ENCODE data around the gene IPP. TPM values are rescaled to one million over a fixed set of nuclear protein-coding genes. Genes with fewer than 3 reads are reported as not detected.
A peak's percentile ranks its signal among the peaks of the same experiment; 100 is the strongest.

The IPP gene
- total and polyA plus RNA-seq, 2 of the 4 experiments (the other 2 are of a cell fraction), result 4.6 to 10.6 TPM

DNA sequence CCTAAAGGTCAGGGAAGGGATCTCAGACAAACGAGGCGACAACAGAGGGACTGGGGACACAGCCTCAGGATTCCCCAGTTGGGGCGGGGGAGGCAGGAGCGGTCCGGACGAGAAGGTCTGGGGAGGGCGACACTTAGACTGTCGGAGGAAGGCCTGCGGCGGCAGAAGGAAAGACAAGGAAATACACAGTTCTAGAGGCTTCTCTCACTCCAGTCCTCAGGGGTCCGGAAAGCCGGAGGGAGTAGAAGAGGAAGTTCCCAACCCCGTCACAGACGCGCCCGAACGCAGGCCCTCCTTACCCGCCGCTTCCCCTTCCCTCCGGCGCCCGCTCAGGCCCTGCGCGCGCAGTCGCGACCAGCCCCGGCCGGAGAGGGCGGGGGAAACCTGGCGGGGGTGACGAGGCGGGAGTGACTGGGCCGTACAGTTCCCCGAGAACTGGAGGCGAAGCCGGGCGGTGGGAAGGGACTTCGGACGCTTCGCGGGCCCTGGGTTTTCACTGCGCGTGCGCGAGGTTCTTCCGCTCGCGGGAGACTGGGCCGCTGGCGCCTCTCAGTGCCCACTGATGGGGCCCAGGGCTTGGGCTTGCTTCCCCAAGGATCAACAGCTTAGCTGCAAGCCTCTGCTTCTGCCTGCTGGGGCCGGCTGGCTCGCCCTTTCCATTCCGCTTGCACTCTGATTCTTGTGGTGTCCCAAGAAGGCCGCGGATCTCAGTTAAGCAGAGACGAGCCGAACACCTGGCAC is at the start of gene IPP (continued):
- TF ChIP-seq MAZ (IDR thresholded peaks at IDR 0.05; ENCODE audit: borderline replicate concordance, low read depth, low read length), result peak; percentile 95
- TF ChIP-seq CEBPB (IDR thresholded peaks at IDR 0.05; ENCODE audit: low read depth, low read length), result no peak
- TF ChIP-seq MXI1 (IDR thresholded peaks at IDR 0.05; ENCODE audit: borderline replicate concordance, low read depth, low read length), result no peak
- no peak for TF ChIP-seq MAFK (IDR thresholded peaks at IDR 0.05; ENCODE audit: low read depth, low read length)
- no peak; the same call in 1 of the 2 replicates for TF ChIP-seq NFE2L2 (IDR thresholded peaks at IDR 0.05; ENCODE audit: low read depth, low read length)

- no TSS peak for BruUV-seq (replicated peaks)
- Histone ChIP-seq H2BK120ac (ENCODE audit: low read depth, low read length) (no peak overlapping the region), H2AK9ac (replicated peaks; ENCODE audit: low read depth, low read length, poor library complexity) (no peak overlapping the region), H3K14ac (replicated peaks; ENCODE audit: low read depth, low read length) (no peak overlapping the region), H2BK15ac (ENCODE audit: low read depth, low read length) (no peak overlapping the region), H3K56ac (ENCODE audit: extremely low read depth, insufficient read depth, low read length) (no peak overlapping the region), H4K20me1 (ENCODE audit: insufficient read depth, low read length) (no peaks in the 10 kb centered on the region), H4K91ac (ENCODE audit: insufficient read depth, low read depth, low read length) (no peak overlapping the region), H2AFZ (replicated peaks; ENCODE audit: low read length, poor library complexity) (no peak overlapping the region), H3K27me3 (ENCODE audit: control insufficient read depth, insufficient read depth, low read length) (no peaks in the 10 kb centered on the region), H2BK5ac (ENCODE audit: low read depth, low read length, poor library complexity, severe bottlenecking) (no peak overlapping the region), H3K4ac (ENCODE audit: low read depth, low read length) (no peak overlapping the region), H4K5ac (ENCODE audit: low read depth, low read length) (no peak overlapping the region), H3K27ac (ENCODE audit: insufficient read depth, low read length) (no peak overlapping the region), H2BK20ac (ENCODE audit: low read depth, low read length) (no peak overlapping the region), H3K4me2 (ENCODE audit: low read depth, low read length) (no peak overlapping the region), H3K9me1 (ENCODE audit: insufficient read depth, low read length) (peaks cover under 1% of the 10 kb centered on the region; the same call in 1 of the 2 replicates), H3K4me1 (ENCODE audit: control insufficient read depth, insufficient read depth, low read length) (peaks cover under 1% of the 10 kb centered on the region; the same call in 1 of the 2 replicates), H3K79me1 (ENCODE audit: low read depth in 1 of 2, low read length in 2 of 2) (0 out of 4 replicates have a peak, but pooled peaks cover 0 to under 1% of the 10 kb centered on the region in 2 experiments), H3K9ac (ENCODE audit: low read depth, low read length) (no peak overlapping the region), H3K36me3 (ENCODE audit: control insufficient read depth, insufficient read depth, low read length) (no peaks in the 10 kb centered on the region), H2AK5ac (ENCODE audit: low read depth, low read length) (no peak overlapping the region), H3K4me3 (ENCODE audit: insufficient read depth, low read depth, low read length) (no peak overlapping the region), H3K18ac (ENCODE audit: low read depth, low read length) (no peak overlapping the region), H4K8ac (ENCODE audit: low read depth in 2 of 2, low read length in 2 of 2) (no peak overlapping the region), H3K23ac (ENCODE audit: low read depth, low read length) (no peak overlapping the region), H3K9me3 (ENCODE audit: control insufficient read depth, insufficient read depth, low read length) (no peaks in the 10 kb centered on the region)
- ChIA-PET POLR2A (ENCODE audit: unreplicated experiment) (no interaction called here), CTCF (no interaction called here)
- no peak for TF ChIP-seq RFX5 (IDR thresholded peaks at IDR 0.05; ENCODE audit: low read depth, low read length)
- no peak for TF ChIP-seq RCOR1 (IDR thresholded peaks at IDR 0.05; ENCODE audit: insufficient replicate concordance, low read length)
- no peak for TF ChIP-seq FOS (IDR thresholded peaks at IDR 0.05; ENCODE audit: low read depth, low read length)
- no peak for TF ChIP-seq USF2 (IDR thresholded peaks at IDR 0.05; ENCODE audit: low read depth, low read length)
- TF ChIP-seq SMC3 (IDR thresholded peaks at IDR 0.05; ENCODE audit: low read depth, low read length), result no peak
- DNase-seq (no peak), ATAC-seq (ENCODE audit: low read depth) (no peak)
- WGBS, 2 experiments (ENCODE audit: extremely low coverage in 2 of 2, insufficient read length in 1 of 2), result 93% methylated on average over 3 of the region's 9 CpGs; no CpG with 5 or more reads in 1 of the 2 experiments
- in situ Hi-C loops (cut with MboI; ENCODE audit: low sequenced_read_pairs) (no loop called here), intact Hi-C loops (cut with micrococcal nuclease) (no loop called here), dilution Hi-C loops (cut with HindIII; ENCODE audit: low sequenced_read_pairs, unreplicated experiment) (no loop called here)
These were observed 46.5 kb upstream of the IPP start for GRCh38 chr1:45796946-45797345.
